Stimulated activated CD4-positive, alpha-beta T cell treated with anti-CD3 and anti-CD28 coated beads, Interleukin-15, amount 100 ng/mL, for 24 hours (primary cell): ENCODE measurements around the gene ADAM23.
A peak's percentile ranks its signal among the peaks of the same experiment; 100 is the strongest.

Experiments
- DNase-seq: peaks from one replicate; pipeline ENCODE4 v3.0.0-alpha.2; 2020

ADAM23 gene

GRCh38 chr2:206443735-206444527 is 599 bp downstream of the ADAM23 start:
- DNase-seq = peak; percentile 33

- no peak for DNase-seq
Measured at GRCh38 chr2:206445948-206446347, 2.6 kb downstream of the ADAM23 start.

DNA sequence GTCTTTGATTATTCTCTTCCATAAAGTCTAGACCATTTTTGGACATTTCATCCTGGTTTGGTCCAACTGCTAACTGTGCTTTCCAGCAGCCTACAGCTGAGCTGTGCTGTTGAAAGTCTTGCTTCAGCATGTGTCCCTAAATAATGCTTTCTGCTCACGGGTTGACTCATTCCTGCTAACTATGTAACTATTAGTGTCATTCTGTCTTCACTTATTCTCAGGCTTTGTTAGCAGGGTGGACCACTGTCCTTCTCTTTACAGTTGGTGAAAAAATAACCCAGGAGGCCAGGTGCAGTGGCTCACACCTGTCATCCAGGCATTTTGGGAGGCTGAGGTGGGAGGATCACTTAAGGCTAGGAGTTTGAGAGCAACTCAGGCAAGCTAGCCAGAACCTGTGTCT is 8.9 kb downstream of the ADAM23 start:
- no peak for DNase-seq

DNA sequence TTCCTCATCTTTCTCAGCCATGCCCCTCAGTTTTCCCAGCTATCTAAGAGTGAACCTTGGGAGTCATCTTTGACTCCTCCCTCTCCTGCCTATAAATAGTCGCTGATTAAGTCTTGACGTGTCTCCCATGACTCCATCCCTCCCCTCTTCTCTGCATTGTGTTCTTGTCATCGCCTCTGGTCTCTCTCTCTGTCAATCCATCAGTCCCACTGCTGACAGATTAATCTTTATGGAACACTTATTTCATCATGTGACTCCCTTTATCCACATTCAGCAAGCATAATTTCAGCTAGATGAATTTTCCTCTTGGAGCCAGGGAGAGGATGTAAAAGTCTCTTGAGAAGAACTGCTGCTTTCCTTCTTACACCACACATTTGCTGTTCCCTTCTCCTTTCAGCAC is 9.4 kb downstream of the ADAM23 start:
- DNase-seq = no peak

- no peak for DNase-seq
Measured at GRCh38 chr2:206456078-206456754, 12.9 kb downstream of the ADAM23 start.

- no peak for DNase-seq
Measured at GRCh38 chr2:206457188-206457634, 13.9 kb downstream of the ADAM23 start.

DNA sequence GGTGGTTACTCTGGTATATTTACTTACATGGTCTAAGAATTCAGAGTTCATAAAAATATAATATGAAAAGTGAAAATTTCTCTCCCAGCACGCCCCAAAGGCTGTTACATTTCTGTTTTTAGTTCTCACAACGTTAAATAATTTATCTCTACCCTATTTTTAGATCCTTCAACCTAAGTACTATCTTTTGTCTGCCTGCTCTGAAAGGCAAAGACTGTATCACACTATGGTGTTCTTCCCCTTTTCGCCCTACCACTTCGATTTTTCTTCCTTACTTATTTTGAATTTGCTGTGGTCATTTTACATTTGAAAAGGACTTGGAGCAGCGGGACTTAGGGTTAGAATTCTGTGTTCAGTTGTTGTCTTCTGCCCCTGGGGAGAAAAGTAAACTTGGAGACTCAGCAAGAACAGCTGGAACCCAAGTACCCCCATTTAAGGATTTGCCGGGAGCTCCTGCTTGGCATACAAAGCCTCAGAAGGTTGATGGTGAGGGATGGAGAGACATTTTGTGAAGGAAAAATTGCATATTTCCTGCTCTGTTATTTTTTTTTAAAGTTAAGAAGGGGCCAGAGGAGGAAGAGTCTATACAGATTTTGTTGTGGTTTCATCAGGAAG is 19.0 kb downstream of the ADAM23 start:
- no peak for DNase-seq

DNA sequence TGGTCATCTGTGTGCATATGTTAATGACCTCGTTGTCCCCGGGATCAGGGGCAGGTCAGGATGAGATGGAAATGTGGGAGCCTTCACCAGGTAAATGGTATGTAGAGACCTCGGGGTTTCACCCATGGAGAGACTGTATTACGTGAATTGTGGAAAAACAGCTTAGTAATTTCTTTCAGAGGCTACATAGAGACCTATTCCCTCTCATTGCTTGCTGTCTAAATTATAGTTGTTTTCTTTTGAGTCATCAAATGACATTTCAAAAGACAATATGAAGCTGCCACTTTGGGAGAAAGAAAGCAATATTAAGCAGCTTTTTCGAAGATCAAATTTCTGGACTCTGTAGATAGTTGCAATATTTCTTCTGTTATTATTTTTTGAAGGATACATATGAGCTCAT is 20.4 kb downstream of the ADAM23 start:
- DNase-seq = no peak

DNA sequence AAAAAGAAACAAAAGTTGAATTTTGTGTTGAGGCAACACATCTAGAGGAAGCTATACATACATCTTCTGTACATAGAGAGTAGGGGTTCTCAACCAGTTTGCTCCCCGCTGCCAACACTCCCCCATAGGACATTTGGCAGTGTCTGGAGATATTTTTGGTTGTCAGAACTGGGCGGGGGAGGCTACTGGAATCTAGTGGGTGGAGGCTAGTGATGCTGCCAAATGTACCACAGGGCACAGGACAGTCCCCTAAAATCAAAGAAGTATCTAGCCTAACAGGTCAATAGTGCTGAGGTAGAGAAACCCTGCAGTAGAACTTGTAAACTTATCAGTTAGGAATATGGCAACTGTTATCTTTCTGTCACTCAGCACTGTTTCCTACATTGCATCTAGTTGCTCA is 21.3 kb downstream of the ADAM23 start:
- DNase-seq = no peak

DNA sequence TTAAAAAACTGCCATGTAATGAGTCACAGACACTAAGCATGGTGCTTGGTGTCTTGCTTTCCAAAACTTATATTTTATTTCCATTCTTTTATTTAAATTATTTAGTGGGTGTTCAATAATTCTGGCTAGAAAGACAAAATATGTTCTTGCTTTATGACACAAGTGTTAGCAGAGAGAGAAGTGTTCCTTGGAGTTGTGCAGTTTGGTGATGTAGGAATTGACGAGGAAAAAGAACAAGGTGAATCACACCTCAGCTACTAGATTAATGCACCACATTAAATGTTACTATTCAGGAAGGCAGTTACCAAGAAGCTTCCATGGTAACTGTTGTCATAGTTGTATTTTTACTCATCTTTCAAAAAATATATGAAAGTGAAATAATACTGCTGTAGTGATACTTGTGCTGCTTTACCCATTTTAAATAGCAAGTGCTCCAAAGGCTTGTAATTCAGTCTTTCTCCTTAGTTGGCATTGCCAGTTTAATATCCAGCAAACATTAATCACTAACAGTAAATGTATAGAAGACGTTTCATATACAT is 28.3 kb downstream of the ADAM23 start:
- DNase-seq = no peak

DNA sequence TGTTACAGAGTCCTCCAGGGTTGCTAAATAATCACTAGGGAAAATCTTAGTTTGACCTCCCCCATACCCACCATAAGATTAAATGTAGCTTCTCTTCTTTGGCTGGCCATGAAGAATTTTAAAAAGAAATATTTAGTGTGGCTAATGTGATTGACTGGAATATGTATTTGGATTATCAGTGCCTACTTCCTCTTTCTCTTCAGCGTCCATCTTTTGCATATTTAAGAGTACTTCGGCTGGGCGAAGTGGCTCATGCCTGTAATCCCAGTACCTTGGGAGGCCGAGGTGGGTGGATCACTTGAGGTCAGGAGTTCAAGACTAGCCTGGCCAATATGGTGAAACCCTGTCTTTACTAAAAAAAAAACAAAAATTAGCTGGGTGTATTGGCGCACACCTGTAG is 28.8 kb downstream of the ADAM23 start:
- no peak for DNase-seq

- no peak for DNase-seq
Measured at GRCh38 chr2:206474099-206474498, 30.8 kb downstream of the ADAM23 start.

DNA sequence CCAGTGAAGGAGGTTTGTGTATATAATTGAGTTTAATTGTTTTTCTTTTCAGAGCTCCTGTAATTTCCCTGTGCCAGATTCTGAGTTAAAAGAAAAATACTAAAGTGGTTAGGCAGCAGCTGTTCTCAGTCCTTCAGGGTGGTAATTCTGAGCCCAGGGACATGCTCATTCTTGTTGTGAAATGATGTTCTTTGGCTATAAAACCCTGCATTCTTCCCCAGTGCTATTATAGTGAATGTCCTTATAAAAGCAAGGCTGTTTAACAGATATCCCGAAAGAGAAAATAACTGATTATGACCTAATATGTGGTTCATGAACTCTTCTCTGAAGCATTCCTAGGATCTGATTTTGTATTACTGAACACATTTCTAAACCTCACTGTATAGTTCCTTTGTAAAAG is 34.0 kb downstream of the ADAM23 start:
- DNase-seq = no peak

DNA sequence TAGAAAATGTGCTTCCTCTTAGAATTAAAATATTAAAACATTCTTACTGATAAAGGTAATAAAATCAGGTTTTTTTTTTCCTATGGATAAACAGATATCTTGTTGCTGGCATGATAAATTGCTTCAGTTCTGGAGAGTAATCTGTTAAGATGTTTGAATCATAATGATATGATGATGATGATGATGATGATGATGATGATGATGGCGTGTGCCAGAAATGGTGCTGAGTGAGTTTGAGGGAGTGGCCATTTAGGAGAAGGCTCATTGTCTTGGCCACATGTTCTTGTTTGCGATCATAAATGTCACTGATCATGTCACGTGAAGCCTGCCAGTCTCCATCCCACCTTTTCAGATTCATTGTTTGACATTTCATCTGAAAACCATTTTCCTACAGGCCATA is 35.0 kb downstream of the ADAM23 start:
- DNase-seq = no peak

GRCh38 chr2:206480161-206480560 is 36.8 kb downstream of the ADAM23 start:
- no peak for DNase-seq

GRCh38 chr2:206480620-206481019 is 37.3 kb downstream of the ADAM23 start:
- DNase-seq = no peak

GRCh38 chr2:206481056-206481455 is 37.7 kb downstream of the ADAM23 start:
- no peak for DNase-seq

- DNase-seq = no peak
Measured at GRCh38 chr2:206482123-206482522, 38.8 kb downstream of the ADAM23 start.

- DNase-seq = no peak
Measured at GRCh38 chr2:206482633-206483032, 39.3 kb downstream of the ADAM23 start.

- DNase-seq = no peak
Measured at GRCh38 chr2:206488053-206488452, 44.7 kb downstream of the ADAM23 start.

DNA sequence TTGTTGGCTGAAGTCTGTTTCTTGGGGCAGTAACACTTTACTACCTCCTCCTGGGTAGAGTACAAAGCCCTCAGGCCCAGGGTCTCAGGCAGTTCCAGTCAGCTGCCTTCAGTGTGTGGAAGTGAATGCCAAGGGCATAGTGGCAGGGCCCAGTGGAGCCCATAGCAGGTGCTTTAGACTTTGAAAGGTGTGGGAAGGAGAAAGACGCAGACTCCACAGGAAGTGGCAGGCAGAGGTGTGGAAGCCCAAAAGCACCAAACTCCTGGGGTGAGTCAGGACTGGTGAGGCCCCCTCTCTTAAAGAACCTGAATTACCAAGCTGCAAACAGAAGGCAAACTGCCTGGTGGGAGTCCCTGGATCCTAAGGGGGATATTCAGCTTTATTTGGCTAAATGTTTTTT is 45.3 kb downstream of the ADAM23 start:
- peak; percentile 10 for DNase-seq

DNA sequence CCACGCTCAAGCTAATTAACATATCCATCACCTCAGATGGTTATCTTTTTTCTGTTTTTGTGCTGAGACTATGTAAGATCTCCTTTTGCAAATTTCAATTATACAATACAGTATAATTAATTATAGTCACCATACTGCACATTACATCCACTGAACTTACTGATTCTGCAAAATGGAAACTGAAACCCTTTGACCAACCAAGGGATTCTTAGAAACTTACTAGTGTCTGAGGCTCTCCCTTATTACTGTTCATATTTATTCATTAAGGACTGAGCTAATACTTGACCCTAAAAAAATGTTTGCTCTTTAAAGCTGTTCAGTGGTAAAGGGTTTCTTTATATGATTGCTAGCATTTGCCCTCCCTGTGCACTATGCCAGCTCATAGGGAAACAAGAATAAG is 50.7 kb downstream of the ADAM23 start:
- no peak for DNase-seq

DNA sequence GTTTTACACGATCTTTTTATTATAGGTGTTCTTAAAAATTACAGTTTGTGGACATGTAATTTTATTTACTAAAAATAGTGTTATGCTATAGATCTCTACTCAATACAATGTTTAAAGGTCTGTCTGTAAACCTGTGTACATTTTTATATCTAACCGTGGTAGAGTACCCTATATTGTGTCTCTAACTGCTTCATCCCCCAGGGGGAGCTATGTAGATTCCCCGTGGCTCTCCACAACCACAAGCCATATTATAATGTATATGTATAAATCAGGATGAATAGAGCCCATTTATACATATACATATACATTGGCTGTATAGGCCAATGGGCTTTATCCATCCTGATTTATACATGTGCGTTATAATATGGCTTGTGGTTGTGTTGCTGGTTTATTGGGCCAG is 59.4 kb downstream of the ADAM23 start:
- DNase-seq = no peak

DNA sequence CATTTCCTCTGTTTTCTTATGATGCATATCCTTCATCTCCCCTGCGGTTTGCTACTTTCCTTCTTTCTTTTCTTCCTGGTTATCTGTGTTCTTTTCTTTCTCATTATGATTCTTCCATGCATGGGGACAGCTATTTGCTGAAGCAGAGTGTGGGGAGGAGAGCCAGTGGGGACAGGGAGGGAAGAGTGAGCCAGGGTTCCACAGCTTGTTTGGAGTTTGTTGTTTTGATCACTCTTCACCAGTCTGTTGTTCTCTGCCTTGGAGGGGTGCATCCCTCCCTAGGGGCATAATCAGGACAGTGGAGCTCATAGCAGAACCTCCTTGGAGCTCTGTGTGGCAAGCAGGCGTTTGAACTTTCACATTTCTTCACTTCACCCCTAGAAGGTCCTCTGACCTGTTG is 68.0 kb downstream of the ADAM23 start:
- no peak for DNase-seq
